RWPE2 (cell line): Measurements from ENCODE around the gene C11orf54.

Experiments
- ATAC-seq: fragments of 200-7000 bp; cut with Tn5 transposase; 3 replicates; pipeline ENCODE4 v1.9.1; 2021; ENCODE audit warnings: low read depth
- DNase-seq: peaks from one replicate; pipeline ENCODE4 v3.0.0-alpha.2; 2020; ENCODE audit warnings: low spot score
- H3K27ac ChIP-seq: fragments of 450-650 bp; 2 replicates; pipeline ENCODE4 v1.5.1; 2017; ENCODE audit warnings: mild to moderate bottlenecking; ENCODE audit not compliant: poor library complexity, severe bottlenecking
- H3K27me3 ChIP-seq: fragments of 250-450 bp; sonication (Bioruptor Pico); 2 replicates; pipeline ENCODE4 v1.5.1; 2021; ENCODE audit warnings: mild to moderate bottlenecking, moderate library complexity; ENCODE audit not compliant: insufficient read depth, poor library complexity, severe bottlenecking
- H3K36me3 ChIP-seq: fragments of 250-450 bp; sonication (Bioruptor Pico); 2 replicates; pipeline ENCODE4 v1.5.1; 2020; ENCODE audit warnings: low read depth, mild to moderate bottlenecking, moderate library complexity
- H3K4me1 ChIP-seq: fragments of 250-450 bp; sonication (Bioruptor Pico); 2 replicates; pipeline ENCODE4 v1.5.1; 2021; ENCODE audit warnings: mild to moderate bottlenecking, moderate library complexity; ENCODE audit not compliant: insufficient read depth, poor library complexity, severe bottlenecking
- H3K4me3 ChIP-seq: fragments of 250-450 bp; sonication (Bioruptor Pico); 2 replicates; pipeline ENCODE4 v1.5.1; 2021; ENCODE audit warnings: mild to moderate bottlenecking, moderate library complexity; ENCODE audit not compliant: severe bottlenecking
- H3K9me3 ChIP-seq: fragments of 250-450 bp; sonication (Bioruptor Pico); 2 replicates; pipeline ENCODE4 v1.5.1; 2021; ENCODE audit warnings: mild to moderate bottlenecking, moderate library complexity; ENCODE audit not compliant: severe bottlenecking
- TF ChIP-seq, protein P1 (sequence below): fragments of 450-650 bp; IDR thresholded peaks from one replicate; pipeline ENCODE4 v1.5.1; 2017; ENCODE audit warnings: mild to moderate bottlenecking, moderate library complexity; ENCODE audit not compliant: poor library complexity, severe bottlenecking

Gene C11orf54

GRCh38 chr11:93704237-93704636, 37.2 kb upstream of the C11orf54 start:
- H3K27me3 ChIP-seq, result no peaks in the 10 kb centered on the region
- ATAC-seq (no peak), DNase-seq (no peak)
- no peaks in the 10 kb centered on the region for H3K4me1 ChIP-seq
- H3K9me3 ChIP-seq, result no peaks in the 10 kb centered on the region
- H3K36me3 ChIP-seq, result peaks cover 97% of the 10 kb centered on the region
- no peak overlapping the region for H3K27ac ChIP-seq
- TF ChIP-seq, protein P1, sequence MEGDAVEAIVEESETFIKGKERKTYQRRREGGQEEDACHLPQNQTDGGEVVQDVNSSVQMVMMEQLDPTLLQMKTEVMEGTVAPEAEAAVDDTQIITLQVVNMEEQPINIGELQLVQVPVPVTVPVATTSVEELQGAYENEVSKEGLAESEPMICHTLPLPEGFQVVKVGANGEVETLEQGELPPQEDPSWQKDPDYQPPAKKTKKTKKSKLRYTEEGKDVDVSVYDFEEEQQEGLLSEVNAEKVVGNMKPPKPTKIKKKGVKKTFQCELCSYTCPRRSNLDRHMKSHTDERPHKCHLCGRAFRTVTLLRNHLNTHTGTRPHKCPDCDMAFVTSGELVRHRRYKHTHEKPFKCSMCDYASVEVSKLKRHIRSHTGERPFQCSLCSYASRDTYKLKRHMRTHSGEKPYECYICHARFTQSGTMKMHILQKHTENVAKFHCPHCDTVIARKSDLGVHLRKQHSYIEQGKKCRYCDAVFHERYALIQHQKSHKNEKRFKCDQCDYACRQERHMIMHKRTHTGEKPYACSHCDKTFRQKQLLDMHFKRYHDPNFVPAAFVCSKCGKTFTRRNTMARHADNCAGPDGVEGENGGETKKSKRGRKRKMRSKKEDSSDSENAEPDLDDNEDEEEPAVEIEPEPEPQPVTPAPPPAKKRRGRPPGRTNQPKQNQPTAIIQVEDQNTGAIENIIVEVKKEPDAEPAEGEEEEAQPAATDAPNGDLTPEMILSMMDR, result no peak
- H3K4me3 ChIP-seq, result no peak overlapping the region

DNA sequence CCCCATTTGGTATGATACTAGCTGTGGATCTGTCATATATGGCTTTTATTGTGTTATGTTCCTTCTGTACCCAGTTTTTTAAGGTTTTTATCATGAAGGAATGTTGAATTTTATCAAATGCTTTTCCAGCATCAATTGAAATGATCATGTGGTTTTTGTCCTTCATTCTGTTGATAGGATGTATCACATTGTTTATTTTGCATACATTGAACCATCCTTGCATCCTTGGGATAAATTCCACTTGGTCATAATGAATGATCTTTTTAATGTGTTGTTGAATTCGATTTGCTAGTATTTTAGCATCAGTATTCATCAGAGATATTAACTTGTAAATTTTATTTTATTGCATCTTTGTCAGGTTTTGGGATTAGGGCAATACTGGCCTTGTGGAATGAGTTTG, 31.2 kb upstream of the C11orf54 start:
- ATAC-seq, result no peak
- H3K36me3 ChIP-seq, result peaks cover 92% of the 10 kb centered on the region

GRCh38 chr11:93712678-93713077, 28.8 kb upstream of the C11orf54 start:
- TF ChIP-seq, protein P1, result no peak
- Histone ChIP-seq H3K27me3 (no peaks in the 10 kb centered on the region), H3K9me3 (peaks cover 2% of the 10 kb centered on the region), H3K4me3 (no peak overlapping the region), H3K36me3 (peaks cover 74% of the 10 kb centered on the region), H3K27ac (no peak overlapping the region), H3K4me1 (no peaks in the 10 kb centered on the region)
- ATAC-seq (no peak), DNase-seq (no peak)

More for the DNA sequence above, 31.2 kb upstream of the C11orf54 start:
- Histone ChIP-seq H3K4me3 (no peak overlapping the region), H3K27me3 (no peaks in the 10 kb centered on the region), H3K9me3 (peaks cover 2% of the 10 kb centered on the region), H3K4me1 (no peaks in the 10 kb centered on the region), H3K27ac (no peak overlapping the region)
- DNase-seq, result no peak
- TF ChIP-seq, protein P1, result no peak

DNA sequence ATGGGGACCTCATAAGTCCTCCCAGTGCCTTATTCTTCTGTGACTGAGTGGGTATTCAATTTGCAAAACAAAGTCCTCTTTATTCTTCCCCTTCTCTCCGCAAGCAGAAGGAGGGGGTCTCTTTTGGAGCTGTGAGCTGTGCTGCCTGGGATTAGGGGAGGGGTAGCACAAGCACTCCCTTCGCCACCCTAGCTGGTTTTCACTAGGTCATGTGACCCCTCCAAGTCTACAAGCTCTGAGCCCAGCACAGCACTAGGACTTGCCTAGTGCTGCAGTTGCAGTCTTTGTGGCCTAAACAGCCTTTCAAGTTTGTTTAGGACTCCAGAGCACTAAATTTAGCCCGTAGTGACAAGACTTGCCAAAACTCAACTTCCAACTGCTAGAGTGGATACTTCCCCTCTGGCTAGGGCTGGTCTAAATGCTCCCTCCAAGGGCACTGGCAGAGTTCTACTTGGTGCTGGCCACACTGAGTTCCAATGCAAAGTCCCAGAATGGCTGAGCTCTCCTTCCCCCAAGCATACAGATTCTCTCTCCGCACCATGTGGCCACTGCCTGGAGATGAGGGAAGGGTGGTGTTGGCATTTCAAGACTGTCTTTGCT, 25.6 kb upstream of the C11orf54 start:
- Histone ChIP-seq H3K4me3 (no peak overlapping the region), H3K9me3 (no peaks in the 10 kb centered on the region), H3K27me3 (no peaks in the 10 kb centered on the region), H3K27ac (no peak overlapping the region), H3K36me3 (peaks cover 65% of the 10 kb centered on the region), H3K4me1 (no peaks in the 10 kb centered on the region)
- DNase-seq (no peak), ATAC-seq (no peak)
- TF ChIP-seq, protein P1, result no peak

DNA sequence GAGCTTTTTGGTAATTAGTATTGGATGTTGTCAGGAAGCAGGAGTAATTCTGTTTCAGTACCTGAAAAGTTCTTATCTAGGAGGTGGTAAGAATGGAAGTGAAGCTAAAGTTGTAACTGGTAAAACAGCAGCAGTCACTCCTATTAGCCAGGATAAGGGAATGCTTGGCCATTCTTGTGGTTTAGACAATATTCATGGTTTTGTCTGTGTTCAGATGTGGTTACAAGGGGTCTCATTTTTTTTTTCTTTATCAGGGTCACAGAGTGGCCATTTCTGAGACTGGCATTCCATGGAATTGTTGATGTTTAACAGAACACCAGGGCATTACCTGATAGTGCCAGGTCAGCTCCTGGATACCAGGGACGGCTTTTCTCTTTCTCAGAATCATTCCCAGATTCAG, 24.0 kb upstream of the C11orf54 start:
- Histone ChIP-seq H3K9me3 (no peaks in the 10 kb centered on the region), H3K27me3 (no peaks in the 10 kb centered on the region), H3K27ac (no peak overlapping the region), H3K4me3 (no peak overlapping the region), H3K36me3 (peaks cover 67% of the 10 kb centered on the region), H3K4me1 (no peaks in the 10 kb centered on the region)
- no peak for DNase-seq
- ATAC-seq, result no peak
- TF ChIP-seq, protein P1, result no peak
